DND-41 (cell line): ENCODE data around the gene HIVEP1.
"Not testable (repeated sequence)": the region's sequence is repeated elsewhere in the genome, so short reads cannot be mapped to it uniquely, and the experiment has no call there.

Source experiments
- ATAC-seq: fragments of 200-7000 bp; cut with Tn5 transposase; 3 replicates; pipeline ENCODE4 v1.9.1; 2021; ENCODE audit warnings: low read depth; ENCODE audit not compliant: insufficient read depth
- DNase-seq: peaks from one replicate; pipeline ENCODE4 v3.0.0-alpha.2; 2020
- H2AFZ ChIP-seq: 2 replicates; pipeline ENCODE4 v1.6.0; 2012; ENCODE audit warnings: low read depth, low read length
- H3K27ac ChIP-seq: 2 replicates; pipeline ENCODE4 v1.5.1; 2012; ENCODE audit warnings: low read length, inconsistent platforms
- H3K27me3 ChIP-seq: fragments of 200-600 bp; sonication (generic); 2 replicates; pipeline ENCODE4 v1.6.0; 2012; ENCODE audit warnings: low read length, mild to moderate bottlenecking, inconsistent platforms; ENCODE audit not compliant: insufficient read depth, poor library complexity
- H3K36me3 ChIP-seq: 2 replicates; pipeline ENCODE4 v1.5.1; 2012; ENCODE audit warnings: low read length, inconsistent platforms; ENCODE audit not compliant: insufficient read depth
- H3K4me1 ChIP-seq: 2 replicates; pipeline ENCODE4 v1.5.1; 2012; ENCODE audit warnings: mild to moderate bottlenecking, low read length; ENCODE audit not compliant: insufficient read depth
- H3K4me2 ChIP-seq: 2 replicates; pipeline ENCODE4 v1.6.0; 2012; ENCODE audit warnings: mild to moderate bottlenecking, moderate library complexity, low read length, inconsistent platforms; ENCODE audit not compliant: insufficient read depth
- H3K4me3 ChIP-seq, 2 experiments: fragments of 200-600 bp in 1 of 2; shearing (Covaris generic) in 1 of 2; 2 replicates each; pipeline ENCODE4 v1.5.1; 2012 to 2016; ENCODE audit warnings: inconsistent platforms in 2 of 2, low read length in 2 of 2, mild to moderate bottlenecking in 2 of 2, low read depth in 1 of 2, moderate library complexity in 1 of 2
- H3K79me2 ChIP-seq: 2 replicates; pipeline ENCODE4 v1.6.0; 2012; ENCODE audit warnings: low read length, inconsistent platforms; ENCODE audit not compliant: insufficient read depth
- H3K9ac ChIP-seq: 2 replicates; pipeline ENCODE4 v1.6.0; 2012; ENCODE audit warnings: low read depth, mild to moderate bottlenecking, inconsistent platforms, low read length, moderate library complexity
- H3K9me3 ChIP-seq: 2 replicates; pipeline ENCODE4 v1.5.1; 2012; ENCODE audit warnings: low read length, moderate library complexity, mild to moderate bottlenecking, inconsistent platforms; ENCODE audit not compliant: insufficient read depth, severe bottlenecking
- H4K20me1 ChIP-seq: 2 replicates; pipeline ENCODE4 v1.6.0; 2012; ENCODE audit warnings: low read length; ENCODE audit not compliant: insufficient read depth
- EZH2 ChIP-seq: IDR thresholded peaks from 3 replicates; pipeline ENCODE4 v1.6.1; 2012; ENCODE audit warnings: borderline replicate concordance, low read depth, mild to moderate bottlenecking, moderate library complexity, low read length, inconsistent platforms; ENCODE audit not compliant: severe bottlenecking
- TF ChIP-seq, protein P1 (sequence below): IDR thresholded peaks from 2 replicates; pipeline ENCODE4 v1.5.1; 2012; ENCODE audit warnings: borderline replicate concordance, low read length, moderate library complexity, mild to moderate bottlenecking; ENCODE audit not compliant: poor library complexity, severe bottlenecking; ENCODE audit errors: extremely low read depth

HIVEP1 gene

DNA sequence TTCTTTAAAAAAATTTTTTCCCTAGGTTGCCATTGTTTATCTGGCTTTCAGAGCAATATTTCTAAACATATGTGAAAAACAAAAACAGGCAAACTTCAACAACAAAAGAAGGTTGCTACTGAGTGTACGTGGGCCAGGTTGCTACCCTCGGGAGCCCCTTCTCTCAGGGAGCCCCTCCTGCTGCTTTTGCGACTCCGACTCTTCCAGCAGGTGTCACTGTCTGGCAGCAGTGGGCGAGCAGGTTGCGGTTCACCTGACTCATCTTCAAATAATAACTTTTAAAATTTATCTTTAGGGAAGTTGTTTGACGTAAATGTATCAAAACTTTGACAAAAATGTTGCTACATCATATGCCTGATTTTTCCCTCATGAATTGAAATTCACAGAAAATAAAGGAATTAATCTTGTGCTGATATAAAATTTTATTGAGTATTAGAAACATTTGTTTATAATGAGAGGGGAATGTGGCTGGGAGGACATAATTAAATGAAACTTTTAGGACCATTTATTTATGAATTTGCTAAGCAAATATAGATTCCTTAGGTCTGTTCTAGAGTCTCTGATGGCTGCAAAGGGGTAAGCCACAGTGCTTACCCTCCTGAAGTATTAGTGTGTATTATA is 138.8 kb downstream of the HIVEP1 start:
- TF ChIP-seq, protein P1, sequence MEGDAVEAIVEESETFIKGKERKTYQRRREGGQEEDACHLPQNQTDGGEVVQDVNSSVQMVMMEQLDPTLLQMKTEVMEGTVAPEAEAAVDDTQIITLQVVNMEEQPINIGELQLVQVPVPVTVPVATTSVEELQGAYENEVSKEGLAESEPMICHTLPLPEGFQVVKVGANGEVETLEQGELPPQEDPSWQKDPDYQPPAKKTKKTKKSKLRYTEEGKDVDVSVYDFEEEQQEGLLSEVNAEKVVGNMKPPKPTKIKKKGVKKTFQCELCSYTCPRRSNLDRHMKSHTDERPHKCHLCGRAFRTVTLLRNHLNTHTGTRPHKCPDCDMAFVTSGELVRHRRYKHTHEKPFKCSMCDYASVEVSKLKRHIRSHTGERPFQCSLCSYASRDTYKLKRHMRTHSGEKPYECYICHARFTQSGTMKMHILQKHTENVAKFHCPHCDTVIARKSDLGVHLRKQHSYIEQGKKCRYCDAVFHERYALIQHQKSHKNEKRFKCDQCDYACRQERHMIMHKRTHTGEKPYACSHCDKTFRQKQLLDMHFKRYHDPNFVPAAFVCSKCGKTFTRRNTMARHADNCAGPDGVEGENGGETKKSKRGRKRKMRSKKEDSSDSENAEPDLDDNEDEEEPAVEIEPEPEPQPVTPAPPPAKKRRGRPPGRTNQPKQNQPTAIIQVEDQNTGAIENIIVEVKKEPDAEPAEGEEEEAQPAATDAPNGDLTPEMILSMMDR, result peak; percentile 72
- no peak for TF ChIP-seq EZH2
- H3K4me1 ChIP-seq, result no peaks in the 10 kb centered on the region
- H3K9me3 ChIP-seq, result no peaks in the 10 kb centered on the region
- no peak overlapping the region for H3K9ac ChIP-seq
- H3K36me3 ChIP-seq, result no peaks in the 10 kb centered on the region
- H3K4me2 ChIP-seq, result no peak overlapping the region
- H2AFZ ChIP-seq, result no peak overlapping the region
- H4K20me1 ChIP-seq, result no peaks in the 10 kb centered on the region
- no peak overlapping the region for H3K4me3 ChIP-seq
- H3K27ac ChIP-seq, result no peak overlapping the region
- H3K27me3 ChIP-seq, result no peaks in the 10 kb centered on the region
- peak; percentile 44 for DNase-seq
- ATAC-seq, result peak; percentile 69; the same call in 2 of the 3 replicates
- H3K79me2 ChIP-seq, result no peaks in the 10 kb centered on the region

DNA sequence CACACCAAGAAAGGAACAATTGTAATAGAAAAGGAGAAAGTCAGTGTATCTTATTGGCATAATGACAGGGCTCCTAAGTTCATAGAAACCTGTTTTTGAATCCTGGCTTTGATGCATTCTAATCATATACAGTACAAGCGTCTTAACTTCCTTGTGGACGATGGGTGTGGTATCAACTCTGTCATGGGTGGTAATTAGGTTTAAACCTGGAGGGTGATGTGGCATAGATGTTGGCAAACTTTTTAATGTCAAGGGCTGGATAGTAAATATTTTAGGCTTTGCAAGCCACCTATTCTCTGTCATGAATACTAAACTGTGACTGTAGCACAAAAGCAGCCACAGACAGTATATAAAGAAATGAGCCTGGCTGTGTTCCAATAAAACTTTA is 139.3 kb downstream of the HIVEP1 start:
- Histone ChIP-seq H3K9me3 (no peaks in the 10 kb centered on the region), H3K79me2 (no peaks in the 10 kb centered on the region), H3K9ac (no peak overlapping the region), H3K27me3 (no peaks in the 10 kb centered on the region), H4K20me1 (no peaks in the 10 kb centered on the region), H3K4me3 (no peak overlapping the region), H3K4me1 (no peaks in the 10 kb centered on the region), H3K27ac (no peak overlapping the region), H3K36me3 (no peaks in the 10 kb centered on the region), H3K4me2 (no peak overlapping the region), H2AFZ (no peak overlapping the region)
- TF ChIP-seq, protein P1, result no peak
- no peak for TF ChIP-seq EZH2
- ATAC-seq (no peak), DNase-seq (no peak)

DNA sequence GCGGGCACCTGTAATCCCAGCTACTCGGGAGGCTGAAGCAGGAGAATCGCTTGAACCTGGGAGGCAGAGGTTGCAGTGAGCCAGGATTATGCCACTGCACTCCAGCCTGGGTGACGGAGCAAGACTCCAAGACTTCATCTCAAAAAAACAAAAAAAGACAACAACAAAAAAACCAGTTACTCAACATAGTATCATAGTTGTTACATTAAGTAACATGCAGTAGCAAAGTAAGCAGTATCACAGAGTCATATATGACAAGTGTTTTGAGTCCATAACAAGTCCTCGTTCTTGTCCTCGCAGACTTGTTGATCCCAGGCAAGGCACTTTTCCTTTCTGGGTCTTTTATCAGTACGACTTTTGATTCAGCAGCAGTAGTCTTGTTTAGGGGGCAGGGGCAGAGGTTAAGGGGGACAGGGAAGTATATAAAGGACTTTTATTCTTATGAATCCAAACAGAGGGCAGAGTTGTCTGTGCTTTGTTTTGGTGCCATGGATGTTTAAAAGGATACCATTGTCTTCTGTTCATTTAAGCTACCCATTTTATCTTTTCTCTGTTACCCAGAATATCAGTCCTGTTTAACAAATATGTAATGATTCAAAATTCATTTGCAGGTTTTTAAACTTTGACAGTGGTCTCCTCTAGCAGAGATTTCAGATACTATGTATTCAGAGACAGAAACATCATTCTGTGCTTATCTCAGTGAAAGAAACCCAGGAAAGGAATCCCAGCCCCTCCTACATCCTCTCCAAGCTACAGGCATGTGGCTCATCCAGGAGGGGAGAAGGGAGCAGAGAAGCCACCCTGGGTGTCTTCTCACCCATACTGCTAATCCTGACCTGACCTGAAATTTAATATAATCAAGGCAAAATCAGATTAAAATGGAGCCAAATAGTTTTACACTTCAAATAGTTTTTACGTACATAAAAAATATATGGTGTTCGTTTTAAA is 140.2 kb downstream of the HIVEP1 start:
- Histone ChIP-seq H3K79me2 (no peaks in the 10 kb centered on the region), H3K4me2 (no peak overlapping the region), H4K20me1 (no peaks in the 10 kb centered on the region), H3K36me3 (no peaks in the 10 kb centered on the region), H3K9ac (no peak overlapping the region), H3K27ac (no peak overlapping the region), H3K4me1 (no peaks in the 10 kb centered on the region), H3K27me3 (no peaks in the 10 kb centered on the region), H2AFZ (no peak overlapping the region), H3K9me3 (no peaks in the 10 kb centered on the region), H3K4me3 (no peak overlapping the region)
- no peak for TF ChIP-seq EZH2
- TF ChIP-seq, protein P1, result no peak
- DNase-seq, result no peak
- no peak for ATAC-seq

DNA sequence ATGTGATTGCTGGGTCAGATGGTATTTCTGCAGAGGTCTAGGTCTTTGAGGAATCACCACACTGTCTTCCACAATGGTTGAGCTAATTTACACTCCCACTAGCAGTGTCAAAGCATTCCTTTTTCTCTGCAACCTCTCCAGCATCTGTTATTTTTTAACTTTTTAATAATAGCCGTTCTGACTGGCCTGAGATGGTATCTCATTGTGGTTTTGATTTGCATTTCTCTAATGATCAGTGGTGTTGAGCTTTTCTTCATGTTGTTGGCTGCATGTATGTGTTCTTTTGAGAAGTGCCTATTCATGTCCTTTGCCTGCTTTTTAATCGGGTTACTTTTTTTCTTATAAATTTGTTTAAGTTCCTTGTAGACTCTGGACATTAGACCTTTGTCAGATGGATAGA is 143.7 kb downstream of the HIVEP1 start:
- H4K20me1 ChIP-seq, ATAC-seq, H3K4me3 ChIP-seq, H3K79me2 ChIP-seq, H3K9ac ChIP-seq, H3K27me3 ChIP-seq, DNase-seq, H3K9me3 ChIP-seq, H3K4me1 ChIP-seq, H3K27ac ChIP-seq, H3K36me3 ChIP-seq, H3K4me2 ChIP-seq, H2AFZ ChIP-seq: not testable (repeated sequence)
